HepG2 (cell line): ENCODE measurements around the gene DTNA. TPM values are rescaled to one million over a fixed set of nuclear protein-coding genes. Genes with fewer than 3 reads are reported as not detected.

ENCODE experiments used
- ATAC-seq: fragments of 200-7000 bp; cut with Tn5 transposase; 3 replicates; pipeline ENCODE4 v1.9.1; 2020; ENCODE audit warnings: mild to moderate bottlenecking, moderate library complexity
- BruUV-seq: library from RNA; stranded (reverse); fragments of 400-500 nt; replicated peaks from 2 replicates; lab custom pipeline; 2021; lab: Mats Ljungman, UMichigan
- CTCF ChIA-PET: fragments of 300-600 bp; formaldehyde crosslinking; extraction: SDS; loops from one replicate; lab custom pipeline; 2021; ENCODE audit warnings: low total read pairs, inconsistent platforms, low intra/inter-chr PET ratio; lab: Yijun Ruan, JAX
- POLR2A ChIA-PET: fragments of 350-600 bp; sonication (Branson Sonifier 250); formaldehyde crosslinking; loops from one replicate; lab custom pipeline; 2020; ENCODE audit warnings: antibody characterized with exemption, inconsistent platforms; lab: Yijun Ruan, JAX
- DNase-seq: peaks from one replicate; pipeline ENCODE4 v3.0.0-alpha.2; 2015; ENCODE audit warnings: low spot score
- FAIRE-seq: peaks from 3 replicates; lab custom pipeline; 2011; peaks lifted over from hg19 to GRCh38; lab: Jason Lieb, UNC
- H2AFZ ChIP-seq: one replicate; pipeline ENCODE4 v1.6.1; 2011; ENCODE audit warnings: low read length, inconsistent platforms
- H3K27ac ChIP-seq: fragments of 300-600 bp; 3 replicates; pipeline ENCODE4 v1.8.0; 2011; ENCODE audit warnings: mixed run types, mild to moderate bottlenecking, mixed read lengths, low read length, inconsistent platforms; ENCODE audit not compliant: insufficient read depth; ENCODE audit errors: extremely low read length
- H3K27me3 ChIP-seq, 2 experiments: fragments of 200-600 bp in 1 of 2; 2 replicates in 1 of 2; 3 replicates in 1 of 2; pipeline versions ENCODE4 v1.6.0 to v1.8.0; 2011; ENCODE audit warnings: low read length in 2 of 2, mild to moderate bottlenecking in 2 of 2, moderate library complexity in 2 of 2, inconsistent platforms in 1 of 2; ENCODE audit not compliant: insufficient read depth in 2 of 2, control insufficient read depth in 1 of 2
- H3K36me3 ChIP-seq, 2 experiments: fragments of 200-600 bp in 1 of 2; replicated peaks in 1 of 2; 2 replicates in 1 of 2; 3 replicates in 1 of 2; pipeline versions ENCODE4 v1.5.1 to v1.8.0; 2011; ENCODE audit warnings: low read length in 2 of 2, inconsistent platforms in 1 of 2; ENCODE audit not compliant: insufficient read depth in 2 of 2, control insufficient read depth in 1 of 2
- H3K4me1 ChIP-seq: 2 replicates; pipeline ENCODE4 v1.5.1; 2012; ENCODE audit warnings: low read length, inconsistent platforms; ENCODE audit not compliant: insufficient read depth
- H3K4me2 ChIP-seq: 2 replicates; pipeline ENCODE4 v1.6.0; 2011; ENCODE audit warnings: low read depth, low read length, inconsistent platforms
- H3K4me3 ChIP-seq, 3 experiments: fragments of 200-600 bp in 1 of 3; sonication (generic), shearing (Covaris generic) in 1 of 3; replicated peaks in 1 of 3; 2 replicates each; pipeline ENCODE4 v1.5.1; 2011 to 2016; ENCODE audit warnings: low read length in 3 of 3, inconsistent platforms in 2 of 3, low read depth in 2 of 3, mild to moderate bottlenecking in 2 of 3, control low read depth in 1 of 3, mixed read lengths in 1 of 3; ENCODE audit not compliant: insufficient read depth in 1 of 3
- H3K79me2 ChIP-seq: one replicate; pipeline ENCODE4 v1.6.1; 2011; ENCODE audit warnings: low read length, inconsistent platforms; ENCODE audit not compliant: insufficient read depth
- H3K9ac ChIP-seq: 2 replicates; pipeline ENCODE4 v1.6.0; 2011; ENCODE audit warnings: mild to moderate bottlenecking, low read depth, low read length, inconsistent platforms; ENCODE audit not compliant: insufficient read depth
- H3K9me3 ChIP-seq: 2 replicates; pipeline ENCODE4 v1.5.1; 2012; ENCODE audit warnings: mild to moderate bottlenecking, low read length
- H4K20me1 ChIP-seq: 2 replicates; pipeline ENCODE4 v1.6.0; 2011; ENCODE audit warnings: inconsistent platforms, mild to moderate bottlenecking, low read length, moderate library complexity; ENCODE audit not compliant: insufficient read depth
- BCLAF1 ChIP-seq: fragments of 450-650 bp; IDR thresholded peaks from 2 replicates; pipeline ENCODE4 v1.6.1; 2017; ENCODE audit warnings: mild to moderate bottlenecking
- FOXK1 ChIP-seq: sonication (generic); formaldehyde crosslinking; IDR thresholded peaks from 2 replicates; pipeline ENCODE4 v1.4.0; 2020; ENCODE audit warnings: low read depth, missing genetic modification reagents, borderline replicate concordance
- MTF2 ChIP-seq: sonication (generic); formaldehyde crosslinking; IDR thresholded peaks from 2 replicates; pipeline ENCODE4 v1.5.0; 2020; ENCODE audit warnings: missing genetic modification reagents, borderline replicate concordance
- NR3C1 ChIP-seq: sonication (generic); formaldehyde crosslinking; IDR thresholded peaks from 2 replicates; pipeline ENCODE4 v1.4.0; 2020; ENCODE audit warnings: missing genetic modification reagents
- SMAD3 ChIP-seq: sonication (generic); formaldehyde crosslinking; IDR thresholded peaks from 2 replicates; pipeline ENCODE4 v1.4.0; 2020; ENCODE audit warnings: missing genetic modification reagents
- TCF12 ChIP-seq, 2 experiments: fragments of 450-650 bp in 1 of 2; sonication (generic) in 1 of 2; formaldehyde crosslinking in 1 of 2; IDR thresholded peaks; 2 replicates each; pipeline versions ENCODE4 v1.6.1 to v1.8.0; 2017 to 2022; ENCODE audit warnings: antibody characterized with exemption in 1 of 2, mild to moderate bottlenecking in 1 of 2, missing genetic modification reagents in 1 of 2, moderate library complexity in 1 of 2
- ZFYVE20 ChIP-seq: sonication (generic); formaldehyde crosslinking; IDR thresholded peaks from 2 replicates; pipeline ENCODE4 v1.8.0; 2023; ENCODE audit warnings: low read depth, mild to moderate bottlenecking, moderate library complexity, missing genetic modification reagents, borderline replicate concordance
- ZNF143 ChIP-seq: sonication (generic); formaldehyde crosslinking; IDR thresholded peaks from 2 replicates; pipeline ENCODE4 v1.4.0; 2020; ENCODE audit warnings: missing genetic modification reagents
- ZNF24 ChIP-seq: fragments of 450-650 bp; IDR thresholded peaks from 2 replicates; pipeline ENCODE4 v1.6.1; 2017; ENCODE audit warnings: antibody characterized with exemption, mild to moderate bottlenecking
- ZNF251 ChIP-seq: sonication (generic); formaldehyde crosslinking; IDR thresholded peaks from 2 replicates; pipeline ENCODE4 v1.9.0; 2021; ENCODE audit warnings: mild to moderate bottlenecking, missing genetic modification reagents
- ZNF281 ChIP-seq: sonication (generic); formaldehyde crosslinking; IDR thresholded peaks from 2 replicates; pipeline ENCODE4 v1.4.0; 2020; ENCODE audit warnings: missing genetic modification reagents, borderline replicate concordance
- ZNF33B ChIP-seq: sonication (generic); formaldehyde crosslinking; IDR thresholded peaks from 2 replicates; pipeline ENCODE4 v1.5.1; 2020; ENCODE audit warnings: mild to moderate bottlenecking, missing genetic modification reagents
- ZNF563 ChIP-seq: sonication (generic); formaldehyde crosslinking; IDR thresholded peaks from 2 replicates; pipeline ENCODE4 v1.8.0; 2022; ENCODE audit warnings: mild to moderate bottlenecking, moderate library complexity, missing genetic modification reagents
- WGBS: methylation state at CpG from one replicate; pipeline ENCODE4 v1.1.6; 2017; ENCODE audit warnings: low lambda C conversion rate; 5-methylcytosine and 5-hydroxymethylcytosine counted together
- in situ Hi-C: cut with HindIII; loops from 2 replicates; pipeline ENCODE4 v1.10.0; 2017; ENCODE audit warnings: low pct_unique_long_range_greater_than_20kb; ENCODE audit not compliant: extremely low pct_ligation_motif_present
- intact Hi-C: fragments of 100-400 bp; cut with micrococcal nuclease; formaldehyde crosslinking; loops from one replicate; pipeline ENCODE4 v1.10.0; 2022; ENCODE audit not compliant: unreplicated experiment
- polyA plus RNA-seq, 8 experiments: library from polyadenylated mRNA; depleted of rRNA in 3 of 8; stranded (reverse) in 7 of 8; unstranded in 1 of 8; fragments of >200 nt; fragmentation: Illumina TruSeq in 4 of 8; extraction: Trizol in 4 of 8; gene quantifications; 2 replicates each; pipeline versions ENCODE4 v1.2.1 to v1.2.3, GENCODE V29; 2011 to 2016; ENCODE audit warnings: low read depth in 4 of 8, missing spikeins in 1 of 8, mixed read lengths in 1 of 8; ENCODE audit not compliant: insufficient read depth in 1 of 8
- total RNA-seq, 5 experiments: library from RNA; depleted of rRNA; stranded (reverse); fragments of >200 nt; fragmentation: Illumina TruSeq; extraction: Trizol; gene quantifications; 2 replicates each; pipeline ENCODE4 v1.2.3, GENCODE V29; 2016; ENCODE audit warnings: low read depth in 1 of 5
- TF ChIP-seq, protein P1 (sequence below): sonication (generic); formaldehyde crosslinking; IDR thresholded peaks from 2 replicates; pipeline ENCODE4 v1.4.0; 2020; ENCODE audit warnings: missing genetic modification reagents, borderline replicate concordance

Gene DTNA
- total and polyA plus RNA-seq, 2 of the 13 experiments (the other 11 are each of a cell fraction or from before 2014, with no cell fraction given) = 8.5 to 29.0 TPM

- FAIRE-seq (no peak), DNase-seq (peak; percentile 15), ATAC-seq (peak; percentile 71)
- Histone ChIP-seq H3K4me2 (no peak overlapping the region), H2AFZ (no peak overlapping the region), H3K4me1 (peaks cover 13% of the 10 kb centered on the region), H3K9me3 (no peaks in the 10 kb centered on the region), H3K36me3 (no peaks in the 10 kb centered on the region), H3K9ac (no peak overlapping the region), H3K4me3 (no peak overlapping the region), H3K27me3 (no peaks in the 10 kb centered on the region), H3K27ac (no peak overlapping the region), H3K79me2 (no peaks in the 10 kb centered on the region), H4K20me1 (no peaks in the 10 kb centered on the region)
- 90% methylated on average over 2 of the region's 2 CpGs for WGBS
- in situ Hi-C loops = no loop called here
- BruUV-seq = no TSS peak
- intact Hi-C loops = no loop called here
- CTCF ChIA-PET = no interaction called here
- POLR2A ChIA-PET = no interaction called here
- TF ChIP-seq ZNF143 = no peak
- TF ChIP-seq ZNF33B = no peak
- no peak for TF ChIP-seq NR3C1 (CRISPR knock-in tag)
- TF ChIP-seq, protein P1, sequence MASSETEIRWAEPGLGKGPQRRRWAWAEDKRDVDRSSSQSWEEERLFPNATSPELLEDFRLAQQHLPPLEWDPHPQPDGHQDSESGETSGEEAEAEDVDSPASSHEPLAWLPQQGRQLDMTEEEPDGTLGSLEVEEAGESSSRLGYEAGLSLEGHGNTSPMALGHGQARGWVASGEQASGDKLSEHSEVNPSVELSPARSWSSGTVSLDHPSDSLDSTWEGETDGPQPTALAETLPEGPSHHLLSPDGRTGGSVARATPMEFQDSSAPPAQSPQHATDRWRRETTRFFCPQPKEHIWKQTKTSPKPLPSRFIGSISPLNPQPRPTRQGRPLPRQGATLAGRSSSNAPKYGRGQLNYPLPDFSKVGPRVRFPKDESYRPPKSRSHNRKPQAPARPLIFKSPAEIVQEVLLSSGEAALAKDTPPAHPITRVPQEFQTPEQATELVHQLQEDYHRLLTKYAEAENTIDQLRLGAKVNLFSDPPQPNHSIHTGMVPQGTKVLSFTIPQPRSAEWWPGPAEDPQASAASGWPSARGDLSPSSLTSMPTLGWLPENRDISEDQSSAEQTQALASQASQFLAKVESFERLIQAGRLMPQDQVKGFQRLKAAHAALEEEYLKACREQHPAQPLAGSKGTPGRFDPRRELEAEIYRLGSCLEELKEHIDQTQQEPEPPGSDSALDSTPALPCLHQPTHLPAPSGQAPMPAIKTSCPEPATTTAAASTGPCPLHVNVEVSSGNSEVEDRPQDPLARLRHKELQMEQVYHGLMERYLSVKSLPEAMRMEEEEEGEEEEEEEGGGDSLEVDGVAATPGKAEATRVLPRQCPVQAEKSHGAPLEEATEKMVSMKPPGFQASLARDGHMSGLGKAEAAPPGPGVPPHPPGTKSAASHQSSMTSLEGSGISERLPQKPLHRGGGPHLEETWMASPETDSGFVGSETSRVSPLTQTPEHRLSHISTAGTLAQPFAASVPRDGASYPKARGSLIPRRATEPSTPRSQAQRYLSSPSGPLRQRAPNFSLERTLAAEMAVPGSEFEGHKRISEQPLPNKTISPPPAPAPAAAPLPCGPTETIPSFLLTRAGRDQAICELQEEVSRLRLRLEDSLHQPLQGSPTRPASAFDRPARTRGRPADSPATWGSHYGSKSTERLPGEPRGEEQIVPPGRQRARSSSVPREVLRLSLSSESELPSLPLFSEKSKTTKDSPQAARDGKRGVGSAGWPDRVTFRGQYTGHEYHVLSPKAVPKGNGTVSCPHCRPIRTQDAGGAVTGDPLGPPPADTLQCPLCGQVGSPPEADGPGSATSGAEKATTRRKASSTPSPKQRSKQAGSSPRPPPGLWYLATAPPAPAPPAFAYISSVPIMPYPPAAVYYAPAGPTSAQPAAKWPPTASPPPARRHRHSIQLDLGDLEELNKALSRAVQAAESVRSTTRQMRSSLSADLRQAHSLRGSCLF (CRISPR knock-in tag) = no peak
- TF ChIP-seq ZFYVE20 (CRISPR knock-in tag) = no peak
- no peak for TF ChIP-seq ZNF24
- no peak for TF ChIP-seq MTF2 (CRISPR knock-in tag)
- no peak for TF ChIP-seq ZNF281 (CRISPR knock-in tag)
- no peak for TF ChIP-seq SMAD3 (CRISPR knock-in tag)
- no peak for TF ChIP-seq ZNF251 (CRISPR knock-in tag)
- TF ChIP-seq FOXK1 = no peak
- no peak for TF ChIP-seq ZNF563
- TF ChIP-seq TCF12 (IDR thresholded peaks at IDR 0.05) = no peak
- no peak for TF ChIP-seq TCF12 (CRISPR knock-in tag; IDR thresholded peaks at IDR 0.05)
- no peak for TF ChIP-seq BCLAF1
These were observed 13.4 kb upstream of the DTNA start for GRCh38 chr18:34696671-34697070.
